GM19238 (cell line): ENCODE data around the gene FRYL.
"Not testable (repeated sequence)": the region's sequence is repeated elsewhere in the genome, so short reads cannot be mapped to it uniquely, and the experiment has no call there.

Experiments
- DNase-seq: peaks from one replicate; pipeline ENCODE4 v3.0.0; 2011; ENCODE audit warnings: low spot score; ENCODE audit not compliant: insufficient read length

The FRYL gene

GRCh38 chr4:48699475-48699874, 80.6 kb downstream of the FRYL start:
- DNase-seq = no peak

GRCh38 chr4:48698029-48698971, 81.8 kb downstream of the FRYL start:
- no peak for DNase-seq

GRCh38 chr4:48697516-48697915, 82.6 kb downstream of the FRYL start:
- not testable (repeated sequence) for DNase-seq

GRCh38 chr4:48694824-48695223, 85.3 kb downstream of the FRYL start:
- DNase-seq = no peak

- DNase-seq = no peak
Observed at GRCh38 chr4:48693856-48694574, 86.1 kb downstream of the FRYL start.

- DNase-seq = no peak
Observed at GRCh38 chr4:48692897-48693296, 87.2 kb downstream of the FRYL start.

- DNase-seq = no peak
Observed at GRCh38 chr4:48692044-48692443, 88.0 kb downstream of the FRYL start.

- no peak for DNase-seq
Observed at GRCh38 chr4:48688953-48689352, 91.1 kb downstream of the FRYL start.

GRCh38 chr4:48687313-48688051, 92.6 kb downstream of the FRYL start:
- no peak for DNase-seq

- no peak for DNase-seq
Observed at GRCh38 chr4:48686369-48686768, 93.7 kb downstream of the FRYL start.

GRCh38 chr4:48683784-48684666, 96.1 kb downstream of the FRYL start:
- peak; percentile 13 for DNase-seq

- not testable (repeated sequence) for DNase-seq
Observed at GRCh38 chr4:48682870-48683269, 97.2 kb downstream of the FRYL start.

GRCh38 chr4:48681856-48682255, 98.2 kb downstream of the FRYL start:
- no peak for DNase-seq

GRCh38 chr4:48680848-48681568, 99.1 kb downstream of the FRYL start:
- no peak for DNase-seq

GRCh38 chr4:48673537-48673936, 106.5 kb downstream of the FRYL start:
- no peak for DNase-seq

- DNase-seq = no peak
Observed at GRCh38 chr4:48670587-48670986, 109.5 kb downstream of the FRYL start.

GRCh38 chr4:48669086-48669485, 111.0 kb downstream of the FRYL start:
- no peak for DNase-seq

GRCh38 chr4:48668254-48669017, 111.6 kb downstream of the FRYL start:
- no peak for DNase-seq

- no peak for DNase-seq
Observed at GRCh38 chr4:48667148-48667547, 112.9 kb downstream of the FRYL start.
